Esophagus squamous epithelium (tissue), 4 donors: ENCODE results near the gene FHIT.

Source experiments
- CTCF ChIP-seq, 6 experiments: fragments of 450-650 bp in 4 of 6; fragments of 200-600 bp in 2 of 6; sonication (generic) in 2 of 6; IDR thresholded peaks; one replicate each; pipeline ENCODE4 v1.5.1; 2016 to 2019; ENCODE audit warnings: antibody characterized with exemption in 6 of 6, mild to moderate bottlenecking in 4 of 6, moderate library complexity in 4 of 6
- POLR2A ChIP-seq, 4 donors: fragments of 450-650 bp; IDR thresholded peaks; one replicate each; pipeline ENCODE4 v1.6.1; 2017; ENCODE audit warnings: antibody characterized with exemption in 4 of 4, mild to moderate bottlenecking in 4 of 4, moderate library complexity in 3 of 4

- TF ChIP-seq CTCF (IDR thresholded peaks at IDR 0.05): no peak
- no peak for TF ChIP-seq POLR2A (IDR thresholded peaks at IDR 0.05)
Measured at GRCh38 chr3:60847791-60848190, 403.5 kb downstream of the FHIT start.
